K562 (cell line): Measurements from ENCODE around the gene GTSE1.

Source experiments
- MEF2A ChIP-seq: IDR thresholded peaks from 2 replicates; pipeline ENCODE4 v1.6.1; 2011; ENCODE audit warnings: low read depth, mild to moderate bottlenecking, low read length, moderate library complexity; ENCODE audit not compliant: control insufficient read depth
- NR1H2 ChIP-seq: sonication (generic); formaldehyde crosslinking; IDR thresholded peaks from 2 replicates; pipeline ENCODE4 v1.4.0; 2020; ENCODE audit warnings: mild to moderate bottlenecking, missing genetic modification reagents
- TEAD4 ChIP-seq, 2 experiments: sonication (generic) in 1 of 2; formaldehyde crosslinking in 1 of 2; IDR thresholded peaks; 2 replicates each; pipeline versions ENCODE4 v1.6.1 to v1.8.0; 2012 to 2022; ENCODE audit warnings: borderline replicate concordance in 1 of 2, inconsistent platforms in 1 of 2, low read length in 1 of 2, mild to moderate bottlenecking in 1 of 2, missing genetic modification reagents in 1 of 2

- TF ChIP-seq NR1H2 (no peak), TEAD4 (IDR thresholded peaks at IDR 0.05; ENCODE audit: low read length) (no peak), TEAD4 (CRISPR knock-in tag; IDR thresholded peaks at IDR 0.05; ENCODE audit: borderline replicate concordance) (no peak), MEF2A (no peak)
Measured at GRCh38 chr22:46312056-46312455, 15.4 kb downstream of the GTSE1 start.
